Measurements from ENCODE around the gene RARB.

Gene RARB

DNA sequence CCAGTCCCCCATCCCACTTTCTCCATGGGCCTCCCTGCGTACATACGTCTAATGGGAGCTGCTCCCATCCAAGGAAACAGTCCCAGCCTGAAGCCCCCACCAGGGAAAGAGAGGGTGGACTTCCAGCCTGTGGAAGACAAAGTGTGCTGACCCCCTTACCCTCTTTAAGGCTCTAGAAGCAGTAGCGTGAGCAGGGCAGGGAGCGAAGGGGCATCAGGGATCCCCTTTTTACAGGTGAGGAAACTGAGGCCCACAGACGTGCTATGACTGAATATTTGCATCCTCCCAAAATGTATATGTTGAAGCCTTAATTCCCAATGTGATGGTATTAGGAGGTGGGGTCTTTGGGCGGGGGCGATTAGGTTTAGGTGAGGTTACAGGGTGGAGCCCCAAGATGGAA is 153.3 kb downstream of the RARB start:
- DNase-seq, result no peak

GRCh38 chr3:25581823-25582222 is 153.8 kb downstream of the RARB start:
- DNase-seq, result no peak

GRCh38 chr3:25582242-25582641 is 154.2 kb downstream of the RARB start:
- DNase-seq, result no peak

DNA sequence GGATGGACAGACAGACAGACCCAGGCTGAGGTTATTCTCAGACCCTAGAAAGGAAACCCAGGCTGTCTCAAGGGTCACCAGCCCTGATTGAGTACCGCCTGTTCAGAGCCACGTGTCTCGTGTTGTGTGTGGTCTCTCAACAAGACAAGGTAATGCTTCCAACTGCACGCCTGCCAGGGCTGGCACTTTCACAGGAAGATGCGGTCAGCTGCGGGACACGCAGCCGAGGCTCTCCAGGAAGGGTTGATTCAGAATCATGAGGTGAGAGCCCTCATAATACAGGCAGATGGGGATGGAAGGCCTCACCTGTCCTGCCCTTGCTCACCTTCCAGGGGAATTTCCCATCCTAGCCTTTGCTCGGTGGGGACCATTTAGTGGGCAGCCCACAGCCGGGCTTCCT is 155.3 kb downstream of the RARB start:
- no peak for DNase-seq

DNA sequence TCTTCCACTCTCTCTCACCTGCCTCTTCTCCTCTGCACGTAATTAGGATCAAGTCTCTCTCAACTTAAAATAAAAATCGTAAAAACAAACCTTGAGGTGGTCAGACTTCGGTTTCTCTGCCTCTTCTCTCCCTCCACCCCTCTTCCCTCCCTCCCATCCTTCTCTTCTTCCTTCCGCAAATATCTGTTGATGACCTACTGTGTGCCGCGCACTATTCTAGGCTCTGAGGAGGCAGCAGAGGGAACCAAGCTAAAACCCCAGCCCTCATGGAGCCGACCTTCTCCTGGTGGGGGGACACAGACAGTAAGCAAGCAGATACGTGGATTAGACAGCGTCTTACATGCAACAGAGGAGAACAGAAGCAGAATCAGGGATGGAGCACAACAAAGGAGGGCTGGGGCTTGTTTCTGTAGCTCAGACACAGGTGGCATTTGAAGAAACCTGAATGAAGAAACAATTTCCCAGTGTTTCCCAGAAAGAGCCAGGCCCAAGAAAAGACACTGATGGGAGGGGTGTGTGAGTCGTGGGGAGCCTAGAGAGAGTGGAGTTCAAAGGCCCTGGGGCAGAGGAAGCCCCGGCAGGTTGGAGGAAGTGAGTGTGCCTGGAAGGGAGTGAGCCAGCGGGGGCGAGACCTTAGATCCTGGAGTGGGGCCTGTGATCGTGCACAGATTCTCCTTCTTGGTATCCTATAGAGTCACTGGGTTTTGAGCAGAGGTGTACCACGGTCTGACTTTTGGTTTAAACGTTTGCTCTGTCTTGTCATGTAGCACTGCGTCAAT is 156.1 kb downstream of the RARB start:
- no peak for DNase-seq

DNA sequence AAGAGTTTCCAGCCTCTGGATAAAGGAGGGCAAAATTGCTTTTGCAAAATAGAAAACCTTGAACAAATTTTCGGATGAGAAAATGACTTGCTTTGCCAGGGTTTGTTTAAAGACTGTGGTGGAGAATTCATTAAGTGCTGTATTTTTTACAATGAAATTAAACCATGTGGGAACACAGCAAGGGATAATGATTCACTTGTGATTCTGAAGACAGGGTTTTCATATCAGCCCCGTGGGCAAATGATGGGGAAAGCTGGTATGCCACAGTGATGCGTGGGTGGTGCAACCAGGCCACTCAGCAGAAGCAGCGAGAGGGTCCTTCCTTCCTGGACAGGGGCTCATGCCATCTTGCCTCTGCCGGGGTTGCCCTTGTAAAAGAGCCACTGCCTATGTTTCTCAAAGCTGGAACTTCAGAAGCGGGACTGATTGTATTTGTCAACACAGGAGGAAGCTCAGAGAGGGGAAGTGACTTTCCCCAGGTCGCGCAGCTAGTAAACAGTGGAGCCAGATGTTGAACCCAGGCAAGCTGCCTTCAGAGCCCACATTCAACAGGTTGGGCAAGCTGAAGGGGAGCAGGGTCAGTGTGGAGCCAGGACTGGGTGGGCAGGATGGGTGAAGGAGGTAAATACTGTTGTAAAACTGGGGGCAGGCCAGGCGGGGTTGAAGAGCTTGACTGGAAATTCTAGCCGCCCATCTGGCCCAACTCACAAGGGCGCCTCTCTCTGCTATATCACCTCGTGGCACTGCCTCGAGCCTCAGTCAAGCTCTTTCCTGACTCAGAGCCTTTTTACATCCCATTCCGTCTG is 157.5 kb downstream of the RARB start:
- DNase-seq, result no peak

- DNase-seq, result no peak
Observed at GRCh38 chr3:25586167-25586505, 158.1 kb downstream of the RARB start.

- no peak for DNase-seq
Observed at GRCh38 chr3:25586553-25586952, 158.5 kb downstream of the RARB start.

DNA sequence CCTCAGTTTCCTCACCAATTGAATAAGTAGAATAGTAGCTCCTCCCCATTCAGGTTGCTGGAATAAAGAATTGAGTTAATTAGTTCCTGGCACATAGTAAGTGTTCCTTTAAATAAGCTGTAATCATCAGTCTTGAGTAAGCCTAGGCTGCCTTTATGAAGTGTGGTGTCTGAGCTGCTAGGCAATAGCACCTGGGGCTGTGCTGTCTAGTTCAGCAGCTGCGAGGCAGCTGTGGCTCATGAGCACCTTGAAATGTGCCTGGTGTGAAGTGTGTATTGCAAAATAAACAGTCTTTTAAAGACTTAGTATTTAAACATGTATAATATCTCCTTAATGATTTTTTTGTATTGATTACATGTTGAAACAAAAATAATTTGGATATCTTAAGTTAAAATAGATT is 159.0 kb downstream of the RARB start:
- no peak for DNase-seq

DNA sequence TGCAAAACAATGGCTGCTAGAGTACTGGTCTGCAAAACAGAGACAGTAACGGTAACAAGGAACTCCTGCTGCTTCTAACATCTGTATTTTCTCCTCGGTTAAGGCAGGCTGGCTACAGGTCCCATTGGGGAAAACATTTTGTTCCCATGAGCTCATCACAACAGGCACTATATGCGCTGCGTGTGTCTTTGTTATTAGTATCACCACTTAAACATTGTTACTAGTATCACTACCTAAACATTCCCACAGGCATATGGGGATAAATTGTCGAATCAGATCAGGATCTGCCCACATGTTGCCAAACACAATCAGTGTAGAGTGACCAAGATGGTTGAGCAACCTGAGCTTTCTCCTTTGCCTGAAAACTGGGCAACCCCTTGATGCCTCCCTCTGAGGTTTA is 159.5 kb downstream of the RARB start:
- DNase-seq, result no peak

DNA sequence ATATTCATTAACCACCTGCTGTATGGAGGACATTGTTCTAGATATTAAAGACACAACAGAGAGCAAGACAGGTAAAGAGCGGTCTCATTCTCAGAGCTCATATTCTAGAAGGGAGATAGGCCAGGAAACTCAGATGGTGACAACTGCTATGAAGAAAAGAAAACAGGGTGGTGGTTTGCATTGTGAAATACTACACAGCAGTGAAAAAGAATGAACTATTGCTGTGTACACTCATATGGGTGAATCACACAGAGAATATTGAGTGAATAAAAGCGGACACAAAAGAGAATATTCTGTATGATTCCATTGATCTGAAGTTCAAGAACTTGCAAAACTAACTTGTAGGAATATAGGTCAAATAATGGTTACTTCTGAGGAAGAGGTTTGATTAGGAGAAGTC is 159.9 kb downstream of the RARB start:
- DNase-seq, result no peak

DNA sequence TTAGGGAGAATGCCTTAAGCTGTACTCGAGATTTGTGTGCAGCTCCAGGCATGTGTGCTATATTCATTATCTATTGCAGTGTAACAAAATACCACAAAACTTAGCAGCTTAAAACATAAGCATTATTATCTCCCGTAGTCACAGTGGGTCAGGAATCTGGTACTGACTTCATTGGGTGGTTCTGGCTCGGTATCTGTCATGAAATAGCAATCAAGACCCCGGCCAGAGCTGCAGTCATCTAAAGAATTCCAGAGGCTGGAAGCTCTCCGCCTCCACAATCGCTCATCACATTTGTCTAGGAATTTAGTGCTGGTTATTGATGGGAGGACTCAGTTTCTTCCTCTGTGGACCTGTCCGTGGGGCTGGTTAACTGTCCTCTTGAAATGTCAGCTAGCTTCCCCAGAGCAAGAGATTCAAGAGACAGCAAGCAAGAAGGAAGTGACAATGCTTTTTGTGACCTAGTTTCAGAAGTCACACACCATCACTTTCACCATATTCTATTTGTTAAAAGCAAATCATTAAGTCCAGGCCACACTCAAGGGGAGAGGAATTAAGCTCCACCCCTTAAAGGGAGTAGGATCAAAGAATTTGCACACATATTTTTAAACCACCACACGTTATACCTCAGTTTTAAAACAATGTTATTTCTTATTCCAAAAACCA is 160.5 kb downstream of the RARB start:
- DNase-seq, result no peak

DNA sequence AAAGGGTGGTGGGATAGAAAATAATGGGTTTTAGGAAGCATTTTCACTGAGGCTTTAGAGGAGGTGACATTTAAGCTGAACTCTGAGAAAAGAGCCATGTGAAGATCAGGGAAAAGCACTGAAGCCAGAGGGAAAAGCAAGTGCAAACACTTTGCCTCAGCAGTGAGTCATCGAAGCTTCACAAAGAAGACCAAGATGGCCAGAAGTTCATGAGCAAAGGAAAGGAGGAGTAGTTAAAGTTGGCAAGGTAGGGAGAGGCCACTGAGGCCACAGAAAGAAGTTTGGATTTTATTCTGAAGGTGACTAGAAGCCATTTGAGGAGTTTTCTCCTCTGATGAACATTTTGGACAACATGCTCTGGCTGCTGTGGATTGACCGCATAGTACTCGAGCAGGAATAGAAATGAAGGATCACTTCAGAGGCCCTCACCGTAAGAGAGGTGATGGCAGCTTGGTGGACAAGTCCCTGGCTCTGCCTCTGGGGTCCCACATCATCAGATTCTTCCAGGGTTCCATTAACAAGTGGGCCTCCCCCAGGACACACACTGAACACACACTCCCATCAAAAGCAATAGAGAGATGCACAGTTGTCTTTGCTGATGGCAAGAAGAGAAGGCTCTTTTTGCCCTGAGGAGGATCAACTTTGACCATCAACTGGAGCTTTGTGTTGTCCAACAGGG is 161.2 kb downstream of the RARB start:
- no peak for DNase-seq

GRCh38 chr3:25589783-25590258 is 161.8 kb downstream of the RARB start:
- DNase-seq, result no peak

DNA sequence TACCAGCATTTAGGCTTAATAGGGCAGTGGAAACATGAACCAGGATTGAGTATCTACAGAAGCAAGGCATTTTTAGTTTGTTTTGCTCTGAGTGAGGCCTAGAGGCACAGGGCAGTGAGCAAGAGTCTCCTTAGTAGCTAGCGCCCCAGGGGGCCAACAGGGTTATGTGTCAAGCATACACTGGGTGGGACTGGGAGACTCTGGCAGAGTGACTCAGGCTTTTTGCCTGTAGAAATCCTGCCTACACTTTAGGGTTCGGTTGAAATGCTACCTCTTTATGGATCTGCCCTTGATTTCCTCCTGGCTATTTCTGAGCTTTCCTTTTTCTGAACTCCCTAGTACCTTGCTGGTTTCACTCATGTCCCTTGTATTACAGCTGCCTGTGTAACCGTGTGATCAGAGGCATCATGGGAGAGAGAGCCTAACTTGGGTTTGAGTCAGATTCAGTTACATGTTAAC is 164.5 kb downstream of the RARB start:
- no peak for DNase-seq

DNA sequence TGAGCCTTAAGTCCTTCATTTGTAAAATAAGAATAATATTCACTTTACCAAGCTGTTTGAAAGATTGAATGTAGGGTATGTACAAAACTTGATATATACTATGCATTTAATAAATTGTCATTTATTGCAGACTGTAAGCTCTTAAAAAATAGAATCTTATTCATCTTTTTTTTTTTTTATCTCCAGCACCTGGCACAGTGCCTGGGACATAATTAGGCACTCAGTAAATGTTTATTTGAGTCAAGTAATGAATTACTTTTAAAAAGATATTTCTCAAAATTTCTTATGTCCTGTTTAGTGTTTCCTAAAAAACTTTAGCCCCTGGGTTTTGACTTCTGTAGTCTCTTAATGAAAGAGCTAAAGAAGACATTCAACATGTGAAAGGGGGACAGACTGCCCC is 164.9 kb downstream of the RARB start:
- DNase-seq, result no peak

DNA sequence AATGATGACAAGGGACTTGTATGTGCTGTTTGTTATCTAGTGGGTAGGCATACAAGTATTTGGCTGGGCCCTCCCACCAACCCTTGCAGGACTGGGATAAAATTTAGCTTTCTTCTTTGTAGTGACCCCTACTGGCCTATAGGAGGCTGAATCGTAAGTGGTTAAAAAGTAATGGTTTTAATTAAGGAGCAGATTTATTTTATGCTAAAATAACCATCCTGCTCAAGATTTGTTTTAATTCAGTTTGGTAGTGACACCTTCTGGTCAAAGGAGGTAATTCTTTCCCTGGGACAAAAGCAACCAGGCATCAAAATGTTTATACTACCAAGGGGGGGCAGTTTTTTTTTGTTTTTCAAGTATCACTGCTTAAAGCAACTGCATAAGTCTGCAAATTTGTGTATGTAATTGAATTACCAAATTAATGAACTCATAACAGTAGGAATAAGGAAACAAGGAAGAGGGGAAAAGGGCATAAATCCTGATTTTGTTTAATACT is 166.0 kb downstream of the RARB start:
- no peak for DNase-seq

GRCh38 chr3:25597535-25598101 is 169.6 kb downstream of the RARB start:
- DNase-seq, result no peak

DNA sequence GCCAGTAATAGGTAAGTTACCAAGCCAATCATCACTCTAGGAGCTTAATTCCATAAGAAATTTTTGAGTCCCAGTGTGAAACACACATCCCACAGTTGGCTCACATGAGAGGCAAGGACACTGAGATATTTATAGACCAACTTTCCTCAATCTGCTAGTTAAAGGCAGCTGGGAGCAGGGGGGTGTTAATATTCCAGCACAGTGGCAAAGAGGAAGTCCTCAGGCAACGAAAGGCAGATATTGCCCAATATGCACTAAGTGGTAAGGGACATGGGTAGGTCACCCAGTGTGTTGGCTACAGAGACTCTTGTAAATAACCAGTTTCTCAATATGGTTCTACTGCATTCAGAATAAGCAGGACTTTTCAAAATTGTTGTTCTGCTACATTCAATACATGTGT is 175.6 kb downstream of the RARB start:
- no peak for DNase-seq

DNA sequence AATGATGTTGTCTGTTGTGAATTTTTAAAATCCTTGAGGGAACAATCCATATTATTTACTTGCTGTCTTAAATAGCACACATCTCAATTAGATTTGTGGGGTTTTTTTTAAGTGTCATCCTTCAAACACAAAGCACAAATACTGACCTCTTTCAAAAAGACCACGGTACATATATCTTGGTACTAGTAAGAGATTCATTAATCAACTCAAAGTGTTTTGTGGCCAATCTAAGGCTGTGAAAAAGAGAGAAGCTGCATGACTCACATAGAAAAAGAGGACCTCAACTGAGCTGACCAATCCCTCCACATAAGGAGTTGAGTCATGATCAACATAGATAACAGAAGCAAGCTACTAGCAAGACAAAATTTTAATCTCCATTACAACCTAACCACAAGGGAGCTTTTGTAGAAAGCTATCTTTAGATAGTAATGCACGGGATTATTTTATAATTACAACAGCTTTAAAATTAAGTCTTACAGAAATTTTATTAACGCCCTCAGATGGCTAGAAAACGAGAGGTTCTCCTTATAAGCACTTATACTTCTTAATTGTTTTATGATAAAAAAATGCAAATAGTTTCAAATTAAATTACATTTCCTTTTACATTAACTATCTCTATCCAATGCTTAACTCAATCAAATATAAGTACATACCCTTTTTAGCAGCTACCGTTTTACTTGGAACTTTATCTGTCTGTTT is 176.2 kb downstream of the RARB start:
- no peak for DNase-seq

- no peak for DNase-seq
Observed at GRCh38 chr3:25610167-25610566, 182.1 kb downstream of the RARB start.

DNA sequence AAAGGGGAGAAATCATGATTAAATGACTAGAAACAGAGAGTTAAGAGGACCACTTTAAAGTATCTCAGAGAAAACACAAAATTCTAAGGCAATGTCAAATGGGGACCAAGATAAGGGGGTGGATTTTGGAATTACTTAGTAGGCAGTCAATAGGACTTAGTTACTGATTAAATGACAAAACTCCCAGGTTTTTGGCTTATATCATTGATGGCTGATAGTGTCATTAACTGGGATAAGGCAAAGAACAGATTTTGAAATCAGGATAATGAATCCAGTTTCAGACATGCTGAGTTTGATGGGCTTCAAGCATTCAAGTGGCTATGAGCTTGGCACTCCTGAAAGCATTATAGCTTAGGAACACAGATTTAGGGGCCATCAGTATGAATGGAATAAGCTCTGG is 182.7 kb downstream of the RARB start:
- DNase-seq, result no peak

Data from cerebellar nuclear complex (tissue), 1 donor.